ENCODE data around the gene TMUB1.

TMUB1 gene

GRCh38 chr7:151129117-151129959 is 46.0 kb upstream of the TMUB1 start:
- H3K4me3 ChIP-seq: no peak overlapping the region
- no peak for TF ChIP-seq CTCF (IDR thresholded peaks at IDR 0.05)
- no peak overlapping the region for H3K27ac ChIP-seq
- no peak for DNase-seq (ENCODE audit: low spot score)

- no peak for TF ChIP-seq CTCF (IDR thresholded peaks at IDR 0.05)
- Histone ChIP-seq H3K4me3 (no peak overlapping the region), H3K27ac (no peak overlapping the region)
- no peak for DNase-seq (ENCODE audit: low spot score)
Observed at GRCh38 chr7:151128716-151129115, 45.4 kb upstream of the TMUB1 start.

- H3K4me3 ChIP-seq: no peak overlapping the region
- TF ChIP-seq CTCF (IDR thresholded peaks at IDR 0.05): no peak
- DNase-seq (ENCODE audit: low spot score): no peak
- H3K27ac ChIP-seq: no peak overlapping the region
Observed at GRCh38 chr7:151128144-151128543, 44.9 kb upstream of the TMUB1 start.

GRCh38 chr7:151126491-151127137 is 43.3 kb upstream of the TMUB1 start:
- DNase-seq (ENCODE audit: low spot score): no peak

GRCh38 chr7:151125846-151126481 is 42.7 kb upstream of the TMUB1 start:
- Histone ChIP-seq H3K4me3 (peak overlapping the region; percentile 70), H3K27ac (no peak overlapping the region)
- DNase-seq (ENCODE audit: low spot score): no peak
- TF ChIP-seq CTCF (IDR thresholded peaks at IDR 0.05): no peak

More at GRCh38 chr7:151126491-151127137, 43.3 kb upstream of the TMUB1 start:
- TF ChIP-seq CTCF (IDR thresholded peaks at IDR 0.05): no peak
- Histone ChIP-seq H3K27ac (no peak overlapping the region), H3K4me3 (peak overlapping the region; percentile 70)

- H3K27ac ChIP-seq: no peak overlapping the region
- DNase-seq (ENCODE audit: low spot score): no peak
- TF ChIP-seq CTCF (IDR thresholded peaks at IDR 0.05): no peak
- peak overlapping the region; percentile 70 for H3K4me3 ChIP-seq
Observed at GRCh38 chr7:151125470-151125845, 42.2 kb upstream of the TMUB1 start.
